ENCODE results near the gene ERC1.

DNA sequence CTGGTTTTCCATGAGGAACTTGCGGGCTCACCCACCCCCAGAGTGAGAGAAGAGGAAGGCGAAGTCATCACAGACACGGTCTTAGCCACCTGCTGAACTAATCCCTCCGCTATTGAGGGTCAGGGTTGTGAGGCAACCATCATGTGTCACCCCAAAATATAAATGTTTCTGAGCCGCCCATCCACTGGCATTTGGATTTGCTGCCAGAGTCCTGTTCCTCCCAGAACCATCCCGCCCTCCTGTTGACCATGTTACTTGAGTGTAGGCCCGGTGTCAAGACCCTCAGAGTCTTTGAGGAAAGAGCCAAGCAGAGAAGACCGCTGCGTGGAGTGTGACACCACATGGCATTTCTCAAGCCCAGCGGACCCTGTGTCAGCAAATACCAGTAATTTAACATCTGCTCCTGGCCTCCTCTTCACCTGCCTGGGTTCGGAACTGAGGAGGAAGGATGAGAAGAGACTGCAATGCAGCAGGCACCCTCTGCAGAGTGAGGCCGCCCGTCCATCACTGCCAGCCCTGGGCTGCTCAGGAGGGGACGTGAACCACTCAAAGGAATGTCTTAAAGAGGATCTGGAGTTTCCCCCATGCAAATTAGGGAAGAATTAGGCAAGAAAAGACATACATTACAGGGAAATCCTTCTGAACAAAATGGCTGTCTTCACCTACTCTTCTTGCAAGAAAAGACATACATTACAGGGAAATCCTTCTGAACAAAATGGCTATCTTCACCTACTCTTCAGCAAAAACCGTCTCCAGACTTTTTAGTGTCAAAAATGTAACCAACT is 502.9 kb downstream of the ERC1 start:
- TF ChIP-seq, protein P1, sequence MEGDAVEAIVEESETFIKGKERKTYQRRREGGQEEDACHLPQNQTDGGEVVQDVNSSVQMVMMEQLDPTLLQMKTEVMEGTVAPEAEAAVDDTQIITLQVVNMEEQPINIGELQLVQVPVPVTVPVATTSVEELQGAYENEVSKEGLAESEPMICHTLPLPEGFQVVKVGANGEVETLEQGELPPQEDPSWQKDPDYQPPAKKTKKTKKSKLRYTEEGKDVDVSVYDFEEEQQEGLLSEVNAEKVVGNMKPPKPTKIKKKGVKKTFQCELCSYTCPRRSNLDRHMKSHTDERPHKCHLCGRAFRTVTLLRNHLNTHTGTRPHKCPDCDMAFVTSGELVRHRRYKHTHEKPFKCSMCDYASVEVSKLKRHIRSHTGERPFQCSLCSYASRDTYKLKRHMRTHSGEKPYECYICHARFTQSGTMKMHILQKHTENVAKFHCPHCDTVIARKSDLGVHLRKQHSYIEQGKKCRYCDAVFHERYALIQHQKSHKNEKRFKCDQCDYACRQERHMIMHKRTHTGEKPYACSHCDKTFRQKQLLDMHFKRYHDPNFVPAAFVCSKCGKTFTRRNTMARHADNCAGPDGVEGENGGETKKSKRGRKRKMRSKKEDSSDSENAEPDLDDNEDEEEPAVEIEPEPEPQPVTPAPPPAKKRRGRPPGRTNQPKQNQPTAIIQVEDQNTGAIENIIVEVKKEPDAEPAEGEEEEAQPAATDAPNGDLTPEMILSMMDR (IDR thresholded peaks at IDR 0.05): no peak
- no peak for TF ChIP-seq POLR2A (IDR thresholded peaks at IDR 0.05)

All from tibial nerve (tissue), 3 donors.